NCI-H1436 (cell line): ENCODE data around the gene RRP1B.
"Not testable (repeated sequence)": the region's sequence is repeated elsewhere in the genome, so short reads cannot be mapped to it uniquely, and the experiment has no call there.

Experiments
- DNase-seq: peaks from one replicate; lab custom pipeline; 2025; lab: John Stamatoyannopoulos, UW

RRP1B gene

GRCh38 chr21:43643193-43643592 lies 16.2 kb upstream of the RRP1B start:
- no peak for DNase-seq

GRCh38 chr21:43644071-43644470 lies 15.3 kb upstream of the RRP1B start:
- no peak for DNase-seq

- no peak for DNase-seq
Measured at GRCh38 chr21:43644609-43645008, 14.8 kb upstream of the RRP1B start.

GRCh38 chr21:43645136-43645891 lies 14.0 kb upstream of the RRP1B start:
- peak; percentile 45 for DNase-seq

GRCh38 chr21:43645976-43646375 lies 13.4 kb upstream of the RRP1B start:
- DNase-seq: no peak

GRCh38 chr21:43646550-43647260 lies 12.7 kb upstream of the RRP1B start:
- peak; percentile 88 for DNase-seq

GRCh38 chr21:43648171-43648570 lies 11.2 kb upstream of the RRP1B start:
- no peak for DNase-seq

- not testable (repeated sequence) for DNase-seq
Measured at GRCh38 chr21:43651926-43652325, 7.4 kb upstream of the RRP1B start.

- DNase-seq: no peak
Measured at GRCh38 chr21:43652616-43653015, 6.7 kb upstream of the RRP1B start.

- DNase-seq: no peak
Measured at GRCh38 chr21:43653626-43654025, 5.7 kb upstream of the RRP1B start.

- DNase-seq: no peak
Measured at GRCh38 chr21:43654806-43655489, 4.4 kb upstream of the RRP1B start.

- DNase-seq: no peak
Measured at GRCh38 chr21:43657355-43658087, 1.8 kb upstream of the RRP1B start.

GRCh38 chr21:43658088-43658741 lies 1.1 kb upstream of the RRP1B start:
- DNase-seq: no peak

- no peak for DNase-seq
Measured at GRCh38 chr21:43658769-43659135, 608 bp upstream of the RRP1B start.

- DNase-seq: no peak
Measured at GRCh38 chr21:43662286-43662685, 2.9 kb downstream of the RRP1B start.

GRCh38 chr21:43663033-43663432 lies 3.7 kb downstream of the RRP1B start:
- no peak for DNase-seq

GRCh38 chr21:43664358-43664757 lies 5.0 kb downstream of the RRP1B start:
- DNase-seq: no peak

GRCh38 chr21:43665879-43666278 lies 6.5 kb downstream of the RRP1B start:
- DNase-seq: no peak

GRCh38 chr21:43667191-43667904 lies 8.0 kb downstream of the RRP1B start:
- no peak for DNase-seq

- no peak for DNase-seq
Measured at GRCh38 chr21:43669828-43670605, 10.7 kb downstream of the RRP1B start.
